ENCODE measurements around the gene PARD3B. TPM values are rescaled to one million over a fixed set of nuclear protein-coding genes. Genes with fewer than 3 reads are reported as not detected.

Gene PARD3B
- total RNA-seq, 1 donor from 2014 or later: 9.5 TPM

- DNase-seq (ENCODE audit: low spot score): no peak
- intact Hi-C loops (cut with DNase I): no loop called here
These were observed 1019.3 kb downstream of the PARD3B start for GRCh38 chr2:205564346-205565141.

GRCh38 chr2:205565142-205565522 lies 1019.9 kb downstream of the PARD3B start:
- intact Hi-C loops (cut with DNase I): no loop called here
- DNase-seq (ENCODE audit: low spot score): no peak

- intact Hi-C loops (cut with DNase I): no loop called here
- no peak for DNase-seq (ENCODE audit: low spot score)
These were observed 1021.4 kb downstream of the PARD3B start for GRCh38 chr2:205566606-205567168.

- DNase-seq (ENCODE audit: low spot score): no peak
- intact Hi-C loops (cut with DNase I): no loop called here
These were observed 1023.3 kb downstream of the PARD3B start for GRCh38 chr2:205568620-205569019.

GRCh38 chr2:205570648-205571047 lies 1025.4 kb downstream of the PARD3B start:
- intact Hi-C loops (cut with DNase I): no loop called here
- DNase-seq (ENCODE audit: low spot score): no peak

- no peak for DNase-seq (ENCODE audit: low spot score)
- intact Hi-C loops (cut with DNase I): no loop called here
These were observed 1026.2 kb downstream of the PARD3B start for GRCh38 chr2:205571360-205571959.

- intact Hi-C loops (cut with DNase I): no loop called here
These were observed 1028.7 kb downstream of the PARD3B start for GRCh38 chr2:205574001-205574400.

GRCh38 chr2:205579335-205579734 lies 1034.1 kb downstream of the PARD3B start:
- intact Hi-C loops (cut with DNase I): no loop called here

More at GRCh38 chr2:205574001-205574400, 1028.7 kb downstream of the PARD3B start:
- DNase-seq (ENCODE audit: low spot score): no peak

GRCh38 chr2:205580212-205580987 lies 1035.1 kb downstream of the PARD3B start:
- intact Hi-C loops (cut with DNase I): no loop called here
- no peak for DNase-seq (ENCODE audit: low spot score)

More at GRCh38 chr2:205579335-205579734, 1034.1 kb downstream of the PARD3B start:
- no peak for DNase-seq (ENCODE audit: low spot score)

- no peak for DNase-seq (ENCODE audit: low spot score)
- intact Hi-C loops (cut with DNase I): no loop called here
These were observed 1037.1 kb downstream of the PARD3B start for GRCh38 chr2:205582366-205582765.

GRCh38 chr2:205585449-205586383 lies 1040.4 kb downstream of the PARD3B start:
- DNase-seq (ENCODE audit: low spot score): no peak
- intact Hi-C loops (cut with DNase I): no loop called here

- intact Hi-C loops (cut with DNase I): no loop called here
- DNase-seq (ENCODE audit: low spot score): no peak
These were observed 1041.4 kb downstream of the PARD3B start for GRCh38 chr2:205586626-205587025.

- intact Hi-C loops (cut with DNase I): no loop called here
- no peak for DNase-seq (ENCODE audit: low spot score)
These were observed 1044.2 kb downstream of the PARD3B start for GRCh38 chr2:205589479-205589878.

- no peak for DNase-seq (ENCODE audit: low spot score)
- intact Hi-C loops (cut with DNase I): no loop called here
These were observed 1045.5 kb downstream of the PARD3B start for GRCh38 chr2:205590759-205591158.

- intact Hi-C loops (cut with DNase I): no loop called here
- DNase-seq (ENCODE audit: low spot score): no peak
These were observed 1048.6 kb downstream of the PARD3B start for GRCh38 chr2:205593891-205594290.

GRCh38 chr2:205596581-205596980 lies 1051.3 kb downstream of the PARD3B start:
- intact Hi-C loops (cut with DNase I): no loop called here

GRCh38 chr2:205605638-205606304 lies 1060.5 kb downstream of the PARD3B start:
- no peak for DNase-seq (ENCODE audit: low spot score)
- intact Hi-C loops (cut with DNase I): no loop called here

More at GRCh38 chr2:205596581-205596980, 1051.3 kb downstream of the PARD3B start:
- DNase-seq (ENCODE audit: low spot score): no peak

GRCh38 chr2:205607146-205607545 lies 1061.9 kb downstream of the PARD3B start:
- DNase-seq (ENCODE audit: low spot score): no peak
- intact Hi-C loops (cut with DNase I): no loop called here
